MG63 (cell line): ENCODE measurements around the gene ARFGEF3. TPM values are rescaled to one million over a fixed set of nuclear protein-coding genes. Genes with fewer than 3 reads are reported as not detected.
A peak's percentile ranks its signal among the peaks of the same experiment; 100 is the strongest.
"Not testable (repeated sequence)": the region's sequence is repeated elsewhere in the genome, so short reads cannot be mapped to it uniquely, and the experiment has no call there.

Source experiments
- DNase-seq: peaks from one replicate; pipeline ENCODE4 v3.0.0-alpha.2; 2020
- H3K27me3 ChIP-seq: fragments of 250-450 bp; sonication (Bioruptor Pico); 2 replicates; pipeline ENCODE4 v1.5.1; 2020; ENCODE audit warnings: mild to moderate bottlenecking, moderate library complexity
- H3K36me3 ChIP-seq: fragments of 250-450 bp; sonication (Bioruptor Pico); 2 replicates; pipeline ENCODE4 v1.5.1; 2020; ENCODE audit warnings: mild to moderate bottlenecking, moderate library complexity
- H3K4me3 ChIP-seq: fragments of 250-450 bp; sonication (Bioruptor Pico); 2 replicates; pipeline ENCODE4 v1.5.1; 2020; ENCODE audit warnings: mild to moderate bottlenecking, moderate library complexity
- H3K9me3 ChIP-seq: fragments of 250-450 bp; sonication (Bioruptor Pico); 2 replicates; pipeline ENCODE4 v1.5.1; 2020; ENCODE audit warnings: mild to moderate bottlenecking, moderate library complexity
- total RNA-seq: library from RNA; depleted of rRNA; stranded (reverse); fragments of >200 nt; shearing (Covaris generic); gene quantifications from 2 replicates; pipeline ENCODE4 v1.2.3, GENCODE V29; 2014; ENCODE audit warnings: low replicate concordance

Gene ARFGEF3
- total RNA-seq, 1 experiment from 2014 or later, result 3.7 TPM

- H3K9me3 ChIP-seq, result no peaks in the 10 kb centered on the region
- no peaks in the 10 kb centered on the region; the same call in none of the 2 replicates for H3K36me3 ChIP-seq
- H3K4me3 ChIP-seq, result no peak overlapping the region
- no peaks in the 10 kb centered on the region for H3K27me3 ChIP-seq
- no peak for DNase-seq
Observed at GRCh38 chr6:138331444-138331843, 169.7 kb downstream of the ARFGEF3 start.

DNA sequence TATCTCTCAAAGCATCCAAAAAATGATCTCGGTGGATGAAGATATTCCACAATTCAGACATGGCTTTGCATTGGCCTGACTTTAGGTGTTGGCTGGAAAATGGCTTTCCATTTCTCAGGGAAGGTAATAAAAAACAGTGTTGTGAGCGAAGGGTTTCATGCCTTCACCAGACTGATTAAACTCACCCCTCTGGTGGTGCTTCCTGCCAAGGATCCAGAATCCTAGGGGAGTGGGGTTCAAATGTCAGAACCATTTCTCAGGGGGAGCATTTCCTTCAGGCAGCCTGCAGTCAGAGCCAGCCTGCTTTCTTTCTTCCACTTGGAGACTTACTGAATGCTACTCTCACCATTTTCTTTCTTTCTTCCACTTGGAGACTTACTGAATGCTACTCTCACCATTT is 170.2 kb downstream of the ARFGEF3 start:
- Histone ChIP-seq H3K36me3 (no peaks in the 10 kb centered on the region; the same call in none of the 2 replicates), H3K9me3 (no peaks in the 10 kb centered on the region), H3K27me3 (no peaks in the 10 kb centered on the region), H3K4me3 (no peak overlapping the region)
- DNase-seq, result no peak

- Histone ChIP-seq H3K4me3 (no peak overlapping the region), H3K9me3 (no peaks in the 10 kb centered on the region), H3K27me3 (no peaks in the 10 kb centered on the region), H3K36me3 (no peaks in the 10 kb centered on the region; the same call in none of the 2 replicates)
- DNase-seq, result no peak
Observed at GRCh38 chr6:138334000-138334399, 172.3 kb downstream of the ARFGEF3 start.

DNA sequence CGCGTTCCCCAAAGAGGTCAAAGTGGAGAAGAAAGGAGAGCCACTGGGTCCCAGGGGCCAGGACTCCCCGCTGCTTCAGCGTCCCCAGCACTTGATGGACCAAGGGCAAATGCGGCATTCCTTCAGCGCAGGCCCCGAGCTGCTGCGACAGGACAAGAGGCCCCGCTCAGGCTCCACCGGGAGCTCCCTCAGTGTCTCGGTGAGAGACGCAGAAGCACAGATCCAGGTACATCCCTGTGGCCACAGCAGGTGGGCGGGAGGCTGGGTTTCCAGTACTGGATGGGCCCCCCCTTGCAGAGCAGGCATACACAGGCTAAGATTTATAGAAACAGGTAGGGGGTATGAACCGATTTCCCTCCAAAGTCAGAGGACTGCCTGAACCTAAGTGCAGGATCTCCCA is 173.2 kb downstream of the ARFGEF3 start:
- no peak for DNase-seq
- Histone ChIP-seq H3K36me3 (no peaks in the 10 kb centered on the region; the same call in none of the 2 replicates), H3K4me3 (no peak overlapping the region), H3K27me3 (no peaks in the 10 kb centered on the region), H3K9me3 (no peaks in the 10 kb centered on the region)

DNA sequence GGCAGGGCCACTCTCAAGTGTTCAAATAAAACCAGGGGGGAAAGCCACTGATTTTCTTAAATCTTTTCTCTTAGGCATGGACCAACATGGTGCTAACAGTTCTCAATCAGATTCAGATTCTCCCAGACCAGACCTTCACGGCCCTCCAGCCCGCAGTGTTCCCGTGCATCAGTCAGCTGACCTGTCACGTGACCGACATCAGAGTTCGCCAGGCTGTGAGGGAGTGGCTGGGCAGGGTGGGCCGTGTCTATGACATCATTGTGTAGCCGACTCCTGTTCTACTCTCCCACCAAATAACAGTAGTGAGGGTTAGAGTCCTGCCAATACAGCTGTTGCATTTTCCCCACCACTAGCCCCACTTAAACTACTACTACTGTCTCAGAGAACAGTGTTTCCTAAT is 174.5 kb downstream of the ARFGEF3 start:
- Histone ChIP-seq H3K4me3 (no peak overlapping the region), H3K27me3 (no peaks in the 10 kb centered on the region), H3K9me3 (no peaks in the 10 kb centered on the region), H3K36me3 (no peaks in the 10 kb centered on the region; the same call in none of the 2 replicates)
- no peak for DNase-seq

DNA sequence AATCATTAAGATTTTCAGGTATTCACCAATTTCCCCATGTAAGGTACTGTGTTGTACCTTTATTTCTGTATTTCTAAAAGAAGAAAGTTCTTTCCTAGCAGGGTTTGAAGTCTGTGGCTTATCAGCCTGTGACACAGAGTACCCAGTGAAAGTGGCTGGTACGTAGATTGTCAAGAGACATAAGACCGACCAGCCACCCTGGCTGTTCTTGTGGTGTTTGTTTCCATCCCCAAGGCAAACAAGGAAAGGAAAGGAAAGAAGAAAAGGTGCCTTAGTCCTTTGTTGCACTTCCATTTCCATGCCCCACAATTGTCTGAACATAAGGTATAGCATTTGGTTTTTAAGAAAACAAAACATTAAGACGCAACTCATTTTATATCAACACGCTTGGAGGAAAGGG is 175.3 kb downstream of the ARFGEF3 start:
- H3K27me3 ChIP-seq, result no peaks in the 10 kb centered on the region
- no peaks in the 10 kb centered on the region; the same call in none of the 2 replicates for H3K36me3 ChIP-seq
- no peak for DNase-seq
- H3K9me3 ChIP-seq, result no peaks in the 10 kb centered on the region
- H3K4me3 ChIP-seq, result no peak overlapping the region

DNA sequence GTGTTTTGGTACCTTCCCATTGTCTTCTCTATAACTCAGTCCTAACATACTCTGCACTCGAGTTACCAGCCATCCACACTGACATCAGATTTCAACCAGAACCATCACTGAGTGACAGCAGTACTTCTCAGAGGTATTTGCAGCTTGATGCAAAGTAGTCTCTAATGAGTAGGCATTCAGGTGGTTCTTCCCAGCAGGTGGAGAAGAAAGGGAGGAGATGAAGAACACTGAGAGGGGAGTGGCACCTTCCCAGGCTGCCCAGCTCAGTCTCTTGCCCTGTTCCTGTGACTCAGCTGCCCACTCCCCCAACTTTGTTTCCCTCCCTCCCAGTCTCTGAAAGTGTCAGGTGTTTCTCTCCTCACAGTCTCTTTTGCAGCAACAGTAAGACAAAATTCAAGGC is 177.3 kb downstream of the ARFGEF3 start:
- Histone ChIP-seq H3K9me3 (no peaks in the 10 kb centered on the region), H3K27me3 (no peaks in the 10 kb centered on the region), H3K36me3 (no peaks in the 10 kb centered on the region; the same call in none of the 2 replicates), H3K4me3 (no peak overlapping the region)
- DNase-seq, result no peak

GRCh38 chr6:138341176-138341575 is 179.4 kb downstream of the ARFGEF3 start:
- no peak overlapping the region for H3K4me3 ChIP-seq
- DNase-seq, result no peak
- no peaks in the 10 kb centered on the region for H3K9me3 ChIP-seq

GRCh38 chr6:138343112-138343511 is 181.4 kb downstream of the ARFGEF3 start:
- H3K4me3 ChIP-seq, result no peak overlapping the region
- H3K9me3 ChIP-seq, result no peaks in the 10 kb centered on the region
- H3K36me3 ChIP-seq, result no peaks in the 10 kb centered on the region
- H3K27me3 ChIP-seq, result no peaks in the 10 kb centered on the region
- no peak for DNase-seq

More at GRCh38 chr6:138341176-138341575, 179.4 kb downstream of the ARFGEF3 start:
- no peaks in the 10 kb centered on the region; the same call in none of the 2 replicates for H3K36me3 ChIP-seq
- H3K27me3 ChIP-seq, result no peaks in the 10 kb centered on the region

- Histone ChIP-seq H3K36me3 (no peaks in the 10 kb centered on the region), H3K4me3 (no peak overlapping the region), H3K27me3 (no peaks in the 10 kb centered on the region), H3K9me3 (no peaks in the 10 kb centered on the region)
- DNase-seq, result no peak
Observed at GRCh38 chr6:138345565-138346285, 184.0 kb downstream of the ARFGEF3 start.

DNA sequence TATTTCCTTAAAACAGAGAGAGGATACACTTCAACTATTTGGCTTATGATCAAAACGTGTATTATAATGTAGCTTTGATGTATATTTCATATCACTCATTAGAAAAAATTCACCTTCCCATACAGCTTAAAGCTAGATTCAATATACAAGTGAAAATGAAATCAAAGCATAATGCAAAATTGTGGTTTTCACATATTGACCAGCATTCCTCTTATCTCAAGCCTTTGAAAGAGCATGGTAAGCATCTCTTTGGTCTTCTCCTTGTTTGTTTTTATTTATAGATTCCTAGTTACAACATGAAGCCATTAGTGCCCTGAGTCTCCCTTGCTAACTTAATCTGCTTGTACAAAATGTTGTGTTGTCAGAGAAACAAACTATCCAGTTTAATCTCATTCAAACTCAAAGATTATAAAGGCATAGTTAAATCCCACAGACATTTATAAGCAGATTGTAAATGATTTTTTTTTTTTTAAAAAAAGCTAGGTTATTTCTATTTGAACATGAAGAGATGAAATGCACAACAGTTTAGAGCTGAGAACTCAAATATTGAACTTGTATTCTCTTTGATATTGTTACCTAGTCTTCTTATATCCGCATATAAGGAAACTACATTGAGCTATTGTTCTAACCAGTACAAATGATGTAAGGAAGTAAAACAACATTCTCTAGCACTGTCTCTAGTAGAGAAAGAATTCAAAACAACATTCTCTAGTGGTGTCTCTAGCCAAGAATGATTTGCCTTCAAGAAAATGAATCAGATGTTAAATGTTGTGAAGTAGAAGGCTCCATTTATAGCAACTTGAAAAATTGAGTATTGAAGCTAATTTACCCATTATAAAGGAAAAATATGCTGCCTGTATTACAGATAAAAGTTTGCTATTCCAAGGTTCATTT is 184.8 kb downstream of the ARFGEF3 start:
- Histone ChIP-seq H3K27me3 (no peaks in the 10 kb centered on the region), H3K4me3 (no peak overlapping the region), H3K36me3 (no peaks in the 10 kb centered on the region), H3K9me3 (no peaks in the 10 kb centered on the region)
- no peak for DNase-seq

- Histone ChIP-seq H3K36me3 (no peaks in the 10 kb centered on the region), H3K9me3 (no peaks in the 10 kb centered on the region), H3K27me3 (no peaks in the 10 kb centered on the region), H3K4me3 (no peak overlapping the region)
- no peak for DNase-seq
Observed at GRCh38 chr6:138347864-138348263, 186.1 kb downstream of the ARFGEF3 start.

DNA sequence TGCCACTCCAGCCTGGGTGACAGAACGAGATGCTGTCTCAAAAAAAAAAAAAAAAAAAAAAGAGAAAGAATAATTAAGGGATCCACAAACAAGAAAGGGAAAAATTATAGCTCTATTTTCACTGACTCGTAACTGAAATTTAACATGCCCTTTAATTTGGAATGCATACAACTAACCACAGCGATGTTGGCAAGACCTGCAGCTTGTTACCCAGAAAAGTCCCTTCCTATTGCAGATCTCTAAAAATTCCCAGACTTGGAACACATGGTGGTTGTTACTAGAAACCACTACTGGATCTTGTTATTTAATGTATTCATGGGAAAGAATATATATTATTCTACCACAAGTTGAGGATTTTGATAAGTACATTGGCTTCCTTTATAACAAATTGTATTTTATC is 188.2 kb downstream of the ARFGEF3 start:
- peak; percentile 33 for DNase-seq
- no peaks in the 10 kb centered on the region for H3K27me3 ChIP-seq
- no peaks in the 10 kb centered on the region for H3K9me3 ChIP-seq
- H3K36me3 ChIP-seq, result no peaks in the 10 kb centered on the region
- H3K4me3 ChIP-seq, result no peak overlapping the region

- no peak for DNase-seq
- Histone ChIP-seq H3K36me3 (no peaks in the 10 kb centered on the region), H3K27me3 (no peaks in the 10 kb centered on the region), H3K9me3 (no peaks in the 10 kb centered on the region), H3K4me3 (no peak overlapping the region)
Observed at GRCh38 chr6:138357928-138358327, 196.2 kb downstream of the ARFGEF3 start.

GRCh38 chr6:138368684-138369083 is 206.9 kb downstream of the ARFGEF3 start:
- not testable (repeated sequence) for H3K36me3 ChIP-seq, DNase-seq, H3K9me3 ChIP-seq, H3K4me3 ChIP-seq, H3K27me3 ChIP-seq

GRCh38 chr6:138370631-138371451 is 209.1 kb downstream of the ARFGEF3 start:
- Histone ChIP-seq H3K36me3 (no peaks in the 10 kb centered on the region), H3K9me3 (no peaks in the 10 kb centered on the region), H3K4me3 (no peak overlapping the region), H3K27me3 (no peaks in the 10 kb centered on the region)
- DNase-seq, result no peak

- H3K4me3 ChIP-seq, result no peak overlapping the region
Observed at GRCh38 chr6:138371452-138371711, 209.6 kb downstream of the ARFGEF3 start.

More at GRCh38 chr6:138371452-138371711, 209.6 kb downstream of the ARFGEF3 start:
- Histone ChIP-seq H3K36me3 (no peaks in the 10 kb centered on the region), H3K9me3 (no peaks in the 10 kb centered on the region), H3K27me3 (no peaks in the 10 kb centered on the region)
- no peak for DNase-seq
